K562 (cell line): ENCODE data around the gene HOXB3. TPM values are rescaled to one million over a fixed set of nuclear protein-coding genes. Genes with fewer than 3 reads are reported as not detected.
A peak's percentile ranks its signal among the peaks of the same experiment; 100 is the strongest.

ENCODE experiments used
- BRCA1 ChIP-seq, 2 experiments: fragments of 450-650 bp in 1 of 2; sonication (generic) in 1 of 2; formaldehyde crosslinking in 1 of 2; IDR thresholded peaks; 2 replicates each; pipeline versions ENCODE4 v1.5.0 to v1.6.1; 2017 to 2020; ENCODE audit warnings: mild to moderate bottlenecking in 1 of 2, missing genetic modification reagents in 1 of 2
- CHD1 ChIP-seq: fragments of 200-600 bp; sonication (generic); IDR thresholded peaks from one replicate; pipeline ENCODE4 v1.6.1; 2012; ENCODE audit warnings: mild to moderate bottlenecking, moderate library complexity, low read length, inconsistent platforms
- DPF2 ChIP-seq: fragments of 450-650 bp; IDR thresholded peaks from 2 replicates; pipeline ENCODE4 v1.6.1; 2016
- E4F1 ChIP-seq: fragments of 250-450 bp; sonication (Bioruptor Pico); IDR thresholded peaks from 2 replicates; pipeline ENCODE4 v1.5.0; 2021; ENCODE audit warnings: mild to moderate bottlenecking, borderline replicate concordance
- KLF10 ChIP-seq: fragments of 250-450 bp; sonication (Bioruptor Pico); IDR thresholded peaks from 2 replicates; pipeline ENCODE4 v1.6.1; 2021; ENCODE audit warnings: matching md5 sums
- YY1 ChIP-seq, 3 experiments: IDR thresholded peaks; 2 replicates each; pipeline ENCODE4 v1.6.1; 2011; ENCODE audit warnings: low read length in 2 of 3, mild to moderate bottlenecking in 2 of 3, moderate library complexity in 2 of 3, borderline replicate concordance in 1 of 3, control low read depth in 1 of 3, low read depth in 1 of 3; ENCODE audit not compliant: insufficient read depth in 3 of 3, insufficient replicate concordance in 2 of 3, control insufficient read depth in 1 of 3, insufficient read length in 1 of 3; ENCODE audit errors: extremely low read depth in 1 of 3
- ZNF146 ChIP-seq: IDR thresholded peaks from one replicate; pipeline ENCODE4 v1.6.1; 2018; ENCODE audit warnings: missing compliant biosample characterization; ENCODE audit not compliant: unreplicated experiment
- ZNF23 ChIP-seq: fragments of 250-450 bp; sonication (Bioruptor Pico); IDR thresholded peaks from 2 replicates; pipeline ENCODE4 v1.4.0; 2020; ENCODE audit warnings: mild to moderate bottlenecking
- ZNF347 ChIP-seq: fragments of 450-650 bp; formaldehyde crosslinking; IDR thresholded peaks from 2 replicates; pipeline ENCODE4 v1.4.0; 2020; ENCODE audit warnings: low read depth, mild to moderate bottlenecking, moderate library complexity
- polyA plus RNA-seq, 8 experiments: library from polyadenylated mRNA; depleted of rRNA in 4 of 8; stranded (reverse) in 5 of 8; unstranded in 3 of 8; fragments of >200 nt; fragmentation: Nextera tagmentation in 2 of 8; fragmentation: Illumina TruSeq in 1 of 8; extraction: Ambion mirVana in 2 of 8; extraction: Trizol in 1 of 8; gene quantifications; 2 replicates each; pipeline versions ENCODE4 v1.2.1 to v1.2.3, GENCODE V29; 2011 to 2014; ENCODE audit warnings: inconsistent platforms in 1 of 8, missing spikeins in 1 of 8
- total RNA-seq, 7 experiments: library from RNA; depleted of rRNA in 6 of 7; stranded (reverse); fragments of >200 nt in 6 of 7; fragmentation: Illumina TruSeq in 2 of 7; extraction: Trizol in 2 of 7; gene quantifications; 2 replicates each; pipeline versions ENCODE4 v1.2.1 to v1.2.3, GENCODE V29; 2011 to 2021; ENCODE audit warnings: low replicate concordance in 1 of 7
- TF ChIP-seq, protein P1 (sequence below): fragments of 450-650 bp; IDR thresholded peaks from 2 replicates; pipeline ENCODE4 v1.6.1; 2017; ENCODE audit warnings: antibody characterized with exemption, mild to moderate bottlenecking
- TF ChIP-seq, protein P2 (sequence below): fragments of 200-800 bp; sonication (Bioruptor generic); IDR thresholded peaks from 2 replicates; pipeline ENCODE4 v1.6.1; 2017; ENCODE audit warnings: missing genetic modification characterization, missing compliant biosample characterization
- TF ChIP-seq, protein P3 (sequence below), 2 experiments: fragments of 450-650 bp in 1 of 2; IDR thresholded peaks; 2 replicates each; pipeline ENCODE4 v1.6.1; 2011 to 2017; ENCODE audit warnings: low read depth in 2 of 2, antibody characterized with exemption in 1 of 2, borderline replicate concordance in 1 of 2, low read length in 1 of 2, mild to moderate bottlenecking in 1 of 2, mixed read lengths in 1 of 2; ENCODE audit not compliant: control insufficient read depth in 1 of 2

The HOXB3 gene
- total and polyA plus RNA-seq, 9 of the 15 experiments (the other 6 are each of a cell fraction or from before 2014, with no cell fraction given) = 2.4 to 41.3 (median 20.2) TPM

GRCh38 chr17:48634493-48635208, 44.6 kb upstream of the HOXB3 start (continued):
- TF ChIP-seq, protein P1, sequence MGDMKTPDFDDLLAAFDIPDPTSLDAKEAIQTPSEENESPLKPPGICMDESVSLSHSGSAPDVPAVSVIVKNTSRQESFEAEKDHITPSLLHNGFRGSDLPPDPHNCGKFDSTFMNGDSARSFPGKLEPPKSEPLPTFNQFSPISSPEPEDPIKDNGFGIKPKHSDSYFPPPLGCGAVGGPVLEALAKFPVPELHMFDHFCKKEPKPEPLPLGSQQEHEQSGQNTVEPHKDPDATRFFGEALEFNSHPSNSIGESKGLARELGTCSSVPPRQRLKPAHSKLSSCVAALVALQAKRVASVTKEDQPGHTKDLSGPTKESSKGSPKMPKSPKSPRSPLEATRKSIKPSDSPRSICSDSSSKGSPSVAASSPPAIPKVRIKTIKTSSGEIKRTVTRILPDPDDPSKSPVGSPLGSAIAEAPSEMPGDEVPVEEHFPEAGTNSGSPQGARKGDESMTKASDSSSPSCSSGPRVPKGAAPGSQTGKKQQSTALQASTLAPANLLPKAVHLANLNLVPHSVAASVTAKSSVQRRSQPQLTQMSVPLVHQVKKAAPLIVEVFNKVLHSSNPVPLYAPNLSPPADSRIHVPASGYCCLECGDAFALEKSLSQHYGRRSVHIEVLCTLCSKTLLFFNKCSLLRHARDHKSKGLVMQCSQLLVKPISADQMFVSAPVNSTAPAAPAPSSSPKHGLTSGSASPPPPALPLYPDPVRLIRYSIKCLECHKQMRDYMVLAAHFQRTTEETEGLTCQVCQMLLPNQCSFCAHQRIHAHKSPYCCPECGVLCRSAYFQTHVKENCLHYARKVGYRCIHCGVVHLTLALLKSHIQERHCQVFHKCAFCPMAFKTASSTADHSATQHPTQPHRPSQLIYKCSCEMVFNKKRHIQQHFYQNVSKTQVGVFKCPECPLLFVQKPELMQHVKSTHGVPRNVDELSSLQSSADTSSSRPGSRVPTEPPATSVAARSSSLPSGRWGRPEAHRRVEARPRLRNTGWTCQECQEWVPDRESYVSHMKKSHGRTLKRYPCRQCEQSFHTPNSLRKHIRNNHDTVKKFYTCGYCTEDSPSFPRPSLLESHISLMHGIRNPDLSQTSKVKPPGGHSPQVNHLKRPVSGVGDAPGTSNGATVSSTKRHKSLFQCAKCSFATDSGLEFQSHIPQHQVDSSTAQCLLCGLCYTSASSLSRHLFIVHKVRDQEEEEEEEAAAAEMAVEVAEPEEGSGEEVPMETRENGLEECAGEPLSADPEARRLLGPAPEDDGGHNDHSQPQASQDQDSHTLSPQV = peak; percentile 80
- TF ChIP-seq E4F1 (no peak), DPF2 (0 out of 2 replicates have a peak, but pooled peaks have one; percentile 8), CHD1 (no peak), ZNF23 (no peak), YY1 (IDR thresholded peaks at IDR 0.05; ENCODE audit: borderline replicate concordance in 1 of 3, control insufficient read depth in 1 of 3, extremely low read depth in 1 of 3, insufficient read depth in 3 of 3, insufficient read length in 1 of 3, insufficient replicate concordance in 2 of 3, low read depth in 1 of 3, low read length in 2 of 3) (no peak), KLF10 (no peak), ZNF146 (CRISPR knock-in tag) (no peak), ZNF347 (CRISPR knock-in tag) (no peak), BRCA1 (IDR thresholded peaks at IDR 0.05) (no peak), BRCA1 (CRISPR knock-in tag; IDR thresholded peaks at IDR 0.05) (no peak)
- TF ChIP-seq, protein P2, sequence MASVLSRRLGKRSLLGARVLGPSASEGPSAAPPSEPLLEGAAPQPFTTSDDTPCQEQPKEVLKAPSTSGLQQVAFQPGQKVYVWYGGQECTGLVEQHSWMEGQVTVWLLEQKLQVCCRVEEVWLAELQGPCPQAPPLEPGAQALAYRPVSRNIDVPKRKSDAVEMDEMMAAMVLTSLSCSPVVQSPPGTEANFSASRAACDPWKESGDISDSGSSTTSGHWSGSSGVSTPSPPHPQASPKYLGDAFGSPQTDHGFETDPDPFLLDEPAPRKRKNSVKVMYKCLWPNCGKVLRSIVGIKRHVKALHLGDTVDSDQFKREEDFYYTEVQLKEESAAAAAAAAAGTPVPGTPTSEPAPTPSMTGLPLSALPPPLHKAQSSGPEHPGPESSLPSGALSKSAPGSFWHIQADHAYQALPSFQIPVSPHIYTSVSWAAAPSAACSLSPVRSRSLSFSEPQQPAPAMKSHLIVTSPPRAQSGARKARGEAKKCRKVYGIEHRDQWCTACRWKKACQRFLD = no peak
- TF ChIP-seq, protein P3, sequence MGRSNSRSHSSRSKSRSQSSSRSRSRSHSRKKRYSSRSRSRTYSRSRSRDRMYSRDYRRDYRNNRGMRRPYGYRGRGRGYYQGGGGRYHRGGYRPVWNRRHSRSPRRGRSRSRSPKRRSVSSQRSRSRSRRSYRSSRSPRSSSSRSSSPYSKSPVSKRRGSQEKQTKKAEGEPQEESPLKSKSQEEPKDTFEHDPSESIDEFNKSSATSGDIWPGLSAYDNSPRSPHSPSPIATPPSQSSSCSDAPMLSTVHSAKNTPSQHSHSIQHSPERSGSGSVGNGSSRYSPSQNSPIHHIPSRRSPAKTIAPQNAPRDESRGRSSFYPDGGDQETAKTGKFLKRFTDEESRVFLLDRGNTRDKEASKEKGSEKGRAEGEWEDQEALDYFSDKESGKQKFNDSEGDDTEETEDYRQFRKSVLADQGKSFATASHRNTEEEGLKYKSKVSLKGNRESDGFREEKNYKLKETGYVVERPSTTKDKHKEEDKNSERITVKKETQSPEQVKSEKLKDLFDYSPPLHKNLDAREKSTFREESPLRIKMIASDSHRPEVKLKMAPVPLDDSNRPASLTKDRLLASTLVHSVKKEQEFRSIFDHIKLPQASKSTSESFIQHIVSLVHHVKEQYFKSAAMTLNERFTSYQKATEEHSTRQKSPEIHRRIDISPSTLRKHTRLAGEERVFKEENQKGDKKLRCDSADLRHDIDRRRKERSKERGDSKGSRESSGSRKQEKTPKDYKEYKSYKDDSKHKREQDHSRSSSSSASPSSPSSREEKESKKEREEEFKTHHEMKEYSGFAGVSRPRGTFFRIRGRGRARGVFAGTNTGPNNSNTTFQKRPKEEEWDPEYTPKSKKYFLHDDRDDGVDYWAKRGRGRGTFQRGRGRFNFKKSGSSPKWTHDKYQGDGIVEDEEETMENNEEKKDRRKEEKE (IDR thresholded peaks at IDR 0.05; ENCODE audit: borderline replicate concordance in 1 of 2, control insufficient read depth in 1 of 2, low read depth in 2 of 2, low read length in 1 of 2) = no peak
